ENCODE data around the gene REP15.

- TF ChIP-seq CTCF (IDR thresholded peaks at IDR 0.05) = no peak
- TF ChIP-seq POLR2A (IDR thresholded peaks at IDR 0.05) = no peak
- no peak for TF ChIP-seq POLR2AphosphoS5 (IDR thresholded peaks at IDR 0.05)
These were observed 27.0 kb downstream of the REP15 start for GRCh38 chr12:27723212-27723611.

Measured in prostate gland (tissue), 2 donors.